ENCODE results near the gene DEFB121.

DEFB121 gene

DNA sequence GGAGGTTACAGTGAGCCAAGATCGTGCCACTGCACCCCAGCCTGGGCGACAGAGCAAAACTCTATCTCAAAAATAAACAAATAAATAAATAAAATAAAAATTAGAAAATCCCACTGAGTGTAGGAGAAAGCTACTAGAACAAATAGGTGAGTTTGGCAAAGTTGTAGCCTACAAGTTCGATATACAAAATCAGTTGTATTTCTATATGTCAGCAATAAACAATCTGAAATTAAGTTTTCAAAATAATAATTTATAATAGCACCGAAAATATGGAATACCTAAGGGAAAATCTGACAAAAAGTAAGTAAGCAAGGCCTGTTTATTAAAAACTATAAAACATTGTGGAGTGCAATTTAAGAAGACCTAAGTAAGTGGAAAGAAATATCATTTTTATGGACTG is 42.7 kb downstream of the DEFB121 start:
- no peak for DNase-seq (ENCODE audit: low read depth)

DNA sequence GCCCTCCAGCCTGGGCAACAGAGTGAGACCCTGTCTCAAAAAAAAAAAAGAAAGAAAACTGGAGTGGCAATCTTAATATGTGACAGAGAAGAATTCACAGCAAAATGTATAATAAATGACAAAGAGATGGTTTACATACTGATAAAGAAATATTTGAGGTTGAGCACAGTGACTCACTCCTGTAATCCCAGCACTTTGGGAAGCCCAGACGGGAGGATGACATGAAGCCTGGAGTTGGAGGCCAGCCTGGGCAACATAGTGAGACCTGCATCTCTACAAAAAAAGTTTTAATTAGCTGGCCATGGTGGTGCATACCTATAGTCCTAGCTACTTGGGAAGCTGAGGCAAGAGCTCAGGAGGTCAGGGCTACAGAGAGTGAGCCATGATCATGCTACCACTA is 50.0 kb downstream of the DEFB121 start:
- DNase-seq (ENCODE audit: low read depth), result no peak
